ENCODE results near the gene NDUFB6. TPM values are rescaled to one million over a fixed set of nuclear protein-coding genes. Genes with fewer than 3 reads are reported as not detected.

The NDUFB6 gene
- total RNA-seq, 1 experiment from 2014 or later, result 60.2 TPM

DNA sequence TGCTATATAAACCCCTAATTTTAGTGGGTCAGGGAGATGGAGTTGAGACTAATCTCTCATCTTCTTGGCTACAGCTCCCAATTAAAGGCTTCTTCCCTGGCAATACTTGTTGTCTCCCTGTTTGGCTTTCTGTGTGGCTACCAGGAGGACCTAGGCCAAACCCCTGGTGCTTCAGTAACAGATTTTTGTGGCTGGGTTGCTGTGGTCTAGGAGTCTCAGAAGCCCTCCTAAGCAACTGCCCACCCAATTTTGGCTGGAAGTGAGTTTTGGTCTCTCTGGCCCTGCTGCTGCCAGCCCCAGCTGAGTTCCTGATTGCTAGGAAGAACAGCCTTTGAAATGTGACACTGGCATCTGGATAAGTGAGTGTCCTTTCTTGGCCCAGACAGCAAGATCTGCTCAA lies 56.7 kb downstream of the NDUFB6 start:
- peaks cover 61 to 66% of the 10 kb centered on the region in 2 experiments for H3K9me3 Mint-ChIP-seq
- H3K27me3 Mint-ChIP-seq (ENCODE audit: low read depth), result peaks cover 2% of the 10 kb centered on the region; the same call in 1 of the 2 replicates

More for the DNA sequence above, 56.7 kb downstream of the NDUFB6 start:
- H2BK120ac ChIP-seq (ENCODE audit: low read depth, low read length, poor library complexity, severe bottlenecking), result no peak overlapping the region
- H2BK12ac ChIP-seq (ENCODE audit: insufficient read length, low read depth, low read length), result no peak overlapping the region
- no peaks in the 10 kb centered on the region for H3K27me3 ChIP-seq (ENCODE audit: insufficient read depth, low read length)
- DNase-seq, result no peak
- no peak overlapping the region for H3K4me2 ChIP-seq (ENCODE audit: insufficient read depth, insufficient read length, low read length)
- H3K27ac ChIP-seq (ENCODE audit: insufficient read length, low read depth, low read length), result no peak overlapping the region
- no peak overlapping the region for H2AFZ ChIP-seq (ENCODE audit: low read length)
- H2BK20ac ChIP-seq (ENCODE audit: low read depth, low read length, poor library complexity, severe bottlenecking), result no peak overlapping the region
- no peak overlapping the region for H3T11ph ChIP-seq (ENCODE audit: low read length)
- H2BK5ac ChIP-seq (ENCODE audit: insufficient read length, low read length), result no peak overlapping the region
- H3K4ac ChIP-seq (ENCODE audit: low read depth, low read length), result no peak overlapping the region
- H4K20me1 ChIP-seq (ENCODE audit: control insufficient read depth, insufficient read depth, insufficient read length), result no peaks in the 10 kb centered on the region
- H4K91ac ChIP-seq (ENCODE audit: insufficient read length, low read depth, low read length), result no peak overlapping the region
- no peak overlapping the region for H3K9ac ChIP-seq (ENCODE audit: extremely low read depth, insufficient read length, low read length)
- no peak overlapping the region for H3K18ac ChIP-seq (ENCODE audit: insufficient read length, low read depth, low read length)
- peaks cover 16% of the 10 kb centered on the region for H3K9me3 ChIP-seq (ENCODE audit: control insufficient read depth, low read depth, low read length)
- no peak overlapping the region for H3K56ac ChIP-seq (ENCODE audit: insufficient read length, low read depth, low read length)
- no peak overlapping the region for H4K8ac ChIP-seq (replicated peaks; ENCODE audit: insufficient read length, low read depth, low read length)
- Mint-ChIP-seq H3K4me1 (no peaks in the 10 kb centered on the region), H3K36me3 (ENCODE audit: insufficient read depth in 1 of 3, low read depth in 3 of 3) (peaks cover 21 to 45% (median 39%) of the 10 kb centered on the region in 3 experiments), H3K4me3 (no peak overlapping the region), H3K27ac (no peak overlapping the region)
- H2AK5ac ChIP-seq (ENCODE audit: insufficient read length, low read length), result no peak overlapping the region
- no peak for TF ChIP-seq CTCF (conservative IDR thresholded peaks at IDR 0.05)
- no peaks in the 10 kb centered on the region for H3K23me2 ChIP-seq (ENCODE audit: insufficient read length, low read depth, low read length, poor library complexity, severe bottlenecking)
- no peaks in the 10 kb centered on the region for H3K4me1 ChIP-seq (ENCODE audit: insufficient read depth, low read length)
- no peak overlapping the region for H3K14ac ChIP-seq (ENCODE audit: insufficient read depth, low read length)
- H3K23ac ChIP-seq (ENCODE audit: insufficient read length, low read depth, low read length), result no peak overlapping the region
- H3K79me2 ChIP-seq (ENCODE audit: insufficient read depth, low read length), result no peaks in the 10 kb centered on the region
- H2BK15ac ChIP-seq (ENCODE audit: low read depth, low read length), result no peak overlapping the region
- no peaks in the 10 kb centered on the region for H3K79me1 ChIP-seq (ENCODE audit: insufficient read depth, low read depth, low read length, poor library complexity, severe bottlenecking)
- no peak overlapping the region for H4K5ac ChIP-seq (ENCODE audit: insufficient read length, low read depth, low read length)

All from H9 (cell line).